Stimulated activated CD8-positive, alpha-beta memory T cell treated with anti-CD3 and anti-CD28 coated beads, Interleukin-15, amount 100 ng/mL, for 1 hour (primary cell): ENCODE data around the gene ADGRG3.

Experiments used
- DNase-seq: peaks from one replicate; pipeline ENCODE4 v3.0.0-alpha.2; 2020; ENCODE audit warnings: low read depth

ADGRG3 gene

GRCh38 chr16:57736419-57737351, 68.6 kb downstream of the ADGRG3 start:
- no peak for DNase-seq

DNA sequence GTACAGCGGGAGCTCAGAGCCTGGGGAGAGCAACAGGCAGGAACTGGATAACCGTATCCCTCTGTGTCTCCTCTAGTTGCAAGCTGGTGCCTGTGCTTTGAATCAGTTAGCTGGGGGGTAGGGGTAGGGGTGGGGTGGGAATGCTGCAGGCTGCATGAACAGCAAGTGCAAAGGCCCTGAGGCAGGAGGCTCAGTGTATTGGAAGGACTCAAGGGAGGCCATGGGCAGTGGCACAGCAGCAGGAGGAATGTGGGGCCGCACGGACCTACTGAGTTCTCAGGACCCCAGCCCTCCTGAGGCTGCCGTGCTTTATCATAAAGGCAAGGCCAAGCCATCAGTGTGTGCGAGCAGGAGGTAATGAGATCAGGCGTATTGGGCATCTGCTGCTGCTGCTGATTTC, 70.7 kb downstream of the ADGRG3 start:
- no peak for DNase-seq
